Uterus (tissue), 4 donors: ENCODE results near the gene DHX30. TPM values are rescaled to one million over a fixed set of nuclear protein-coding genes. Genes with fewer than 3 reads are reported as not detected.

Source experiments
- DNase-seq, 2 donors: peaks; one replicate each; pipeline ENCODE4 v3.0.0-alpha.2; 2019 to 2020
- H3K27ac ChIP-seq, 2 donors: fragments of 200-600 bp; sonication (generic); 1 replicate in 1 of 2; 2 replicates in 1 of 2; pipeline ENCODE4 v1.5.1; 2016 to 2018
- H3K27me3 ChIP-seq, 2 donors: fragments of 200-600 bp; sonication (generic); one replicate each; pipeline ENCODE4 v1.5.1; 2018 to 2019; ENCODE audit warnings: control low read depth in 1 of 2
- H3K36me3 ChIP-seq, 2 donors: fragments of 200-600 bp; sonication (generic); one replicate each; pipeline ENCODE4 v1.5.1; 2019; ENCODE audit warnings: control low read depth in 1 of 2
- H3K4me1 ChIP-seq, 2 donors: fragments of 200-600 bp; sonication (generic); one replicate each; pipeline ENCODE4 v1.5.1; 2018 to 2019; ENCODE audit warnings: control low read depth in 1 of 2
- H3K4me3 ChIP-seq, 2 donors: fragments of 200-600 bp; sonication (generic); 1 replicate in 1 of 2; 2 replicates in 1 of 2; pipeline ENCODE4 v1.5.1; 2018 to 2019; ENCODE audit warnings: mild to moderate bottlenecking in 1 of 2
- H3K9me3 ChIP-seq, 2 donors: fragments of 200-600 bp; sonication (generic); one replicate each; pipeline ENCODE4 v1.5.1; 2019; ENCODE audit warnings: control low read depth in 1 of 2
- CTCF ChIP-seq, 4 experiments: fragments of 200-600 bp in 2 of 4; fragments of 450-650 bp in 2 of 4; sonication (generic) in 2 of 4; IDR thresholded peaks; one replicate each; pipeline ENCODE4 v1.5.1; 2016 to 2019; ENCODE audit warnings: antibody characterized with exemption in 4 of 4, mild to moderate bottlenecking in 2 of 4, moderate library complexity in 1 of 4
- POLR2A ChIP-seq, 2 donors: fragments of 450-650 bp; IDR thresholded peaks; one replicate each; pipeline ENCODE4 v1.6.1; 2016; ENCODE audit warnings: antibody characterized with exemption in 2 of 2, mild to moderate bottlenecking in 1 of 2, moderate library complexity in 1 of 2
- intact Hi-C: fragments of 100-400 bp; cut with DNase I; formaldehyde crosslinking; loops from one replicate; pipeline ENCODE4 v1.15.1; 2023; ENCODE audit warnings: low total_unique reads
- microRNA counts, 2 donors: library from miRNA; unstranded; fragments of <30 nt; microRNA quantifications; one replicate each; lab custom pipeline; 2016 to 2017
- microRNA-seq: library from miRNA; unstranded; fragments of <30 nt; microRNA quantifications from one replicate; pipeline ENCODE4, GENCODE V29; 2016; ENCODE audit warnings: borderline microRNAs expressed, borderline replicate concordance
- small RNA-seq: library from RNA; depleted of rRNA; stranded (forward); fragments of <200 nt; gene quantifications from one replicate; pipeline ENCODE3, GENCODE V24; 2016
- total RNA-seq, 4 donors: library from RNA; depleted of rRNA in 3 of 4; stranded (reverse); fragments of >200 nt in 3 of 4; gene quantifications; one replicate each; pipeline versions ENCODE4 v1.1.0 to v1.2.4, GENCODE V29; 2014 to 2023
- donor health status: DM: yes; HTN: yes; CAD: no.

The DHX30 gene
- total RNA-seq, 4 donors from 2014 or later: 21.5 to 78.6 (median 55.7) TPM

DNA sequence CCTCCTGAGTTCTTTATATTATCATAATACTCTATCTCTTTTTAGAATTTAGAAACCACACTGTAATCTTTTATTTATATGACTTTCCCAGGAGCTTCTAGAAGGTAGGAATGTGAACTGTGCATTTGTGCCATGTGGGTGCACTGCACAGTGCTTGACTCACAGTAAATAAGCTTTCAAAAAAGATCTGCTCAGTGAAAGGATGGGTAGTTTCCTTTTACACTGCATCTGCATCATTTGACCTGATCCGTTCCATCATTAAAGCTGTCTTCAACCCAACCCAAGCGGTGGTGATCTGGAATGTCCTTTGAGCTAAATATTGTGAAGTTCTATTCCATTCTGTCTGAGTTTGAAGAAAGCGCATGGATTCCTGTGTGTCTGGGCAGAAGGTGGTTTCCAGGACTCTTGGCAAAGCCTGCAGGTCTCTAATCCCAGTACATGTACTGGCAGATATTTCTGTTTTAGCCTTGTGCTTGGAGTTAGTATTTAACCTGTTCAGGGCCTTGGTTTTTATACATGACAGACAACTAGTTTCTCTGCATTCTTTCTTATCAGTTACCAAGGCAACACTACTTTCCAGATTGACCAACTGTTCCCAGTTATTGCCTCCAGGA is 96.7 kb downstream of the DHX30 start:
- H3K4me1 ChIP-seq: no peaks in the 10 kb centered on the region
- H3K9me3 ChIP-seq: no peaks in the 10 kb centered on the region
- no peak overlapping the region for H3K27ac ChIP-seq
- H3K27me3 ChIP-seq: no peaks in the 10 kb centered on the region
- no peak for DNase-seq
- no peaks in the 10 kb centered on the region for H3K36me3 ChIP-seq
- intact Hi-C loops: no loop called here
- H3K4me3 ChIP-seq: no peak overlapping the region
- TF ChIP-seq CTCF (IDR thresholded peaks at IDR 0.05) (no peak), POLR2A (IDR thresholded peaks at IDR 0.05) (no peak)

MicroRNAs within 50 kb of the gene (microRNA counts, 767-probe panel; counts per million panel counts)
- microRNA hsa-miR-1226-3p (lab: Ali Mortazavi, UCI): 0 to 394 counts per million in 2 donors

Small RNA genes within 50 kb of the gene (microRNA-seq; reads per million reads assigned to microRNA genes)
- gene MIR1226: 9.8 reads per million, percentile 19 among the genes with 10 or more reads in this experiment

Small RNA genes within 50 kb of the gene (small RNA-seq; reads per million reads assigned to genes)
- gene MIR1226 (not detected), gene RF02271 (not detected)

Other genes starting within 250 kb of the DHX30 start
- 1 to 10 TPM in 1 of 4 donors, under 1 TPM in 1, not detected in 2; 0.82 to 2.9 TPM for gene CSPG5, start 224.3 kb upstream of the DHX30 start, total RNA-seq
- 10 to 100 TPM; 23.8 to 61.0 (median 45.5) TPM for gene SMARCC1, start 21.2 kb upstream of the DHX30 start, total RNA-seq
- gene MAP4, start 213.3 kb downstream of the DHX30 start, total RNA-seq: 100 to 1,000 TPM in 1 of 4 donors, 10 to 100 TPM in 3; 51.5 to 264 (median 79.7) TPM